Upper lobe of left lung (tissue), 6 donors: ENCODE data around the gene SLC49A3. TPM values are rescaled to one million over a fixed set of nuclear protein-coding genes. Genes with fewer than 3 reads are reported as not detected.
A peak's percentile ranks its signal among the peaks of the same experiment; 100 is the strongest.

Source experiments
- ATAC-seq, 2 donors: fragments of 200-7000 bp; cut with Tn5 transposase; one replicate each; pipeline ENCODE4 v1.9.1; 2022; ENCODE audit warnings: mild to moderate bottlenecking in 2 of 2, moderate library complexity in 2 of 2; ENCODE audit not compliant: low FRiP score in 2 of 2
- DNase-seq, 2 donors: peaks; one replicate each; pipeline ENCODE4 v3.0.0-alpha.2; 2019 to 2020
- H3K27ac ChIP-seq, 4 donors: fragments of 200-600 bp; sonication (generic); one replicate each; pipeline ENCODE4 v1.5.1; 2016 to 2019
- H3K27me3 ChIP-seq, 4 donors: fragments of 200-600 bp; sonication (generic); one replicate each; pipeline ENCODE4 v1.5.1; 2017 to 2019
- H3K36me3 ChIP-seq, 4 donors: fragments of 200-600 bp; sonication (generic); one replicate each; pipeline ENCODE4 v1.5.1; 2016 to 2019
- H3K4me1 ChIP-seq, 4 donors: fragments of 200-600 bp; sonication (generic); one replicate each; pipeline ENCODE4 v1.5.1; 2018 to 2019
- H3K4me3 ChIP-seq, 4 donors: fragments of 200-600 bp; sonication (generic); one replicate each; pipeline ENCODE4 v1.5.1; 2017 to 2019; ENCODE audit warnings: mild to moderate bottlenecking in 2 of 4, moderate library complexity in 1 of 4
- H3K9me3 ChIP-seq, 4 donors: fragments of 200-600 bp; sonication (generic); one replicate each; pipeline ENCODE4 v1.5.1; 2018 to 2019
- EP300 ChIP-seq, 4 donors: sonication (generic); formaldehyde crosslinking; IDR thresholded peaks; one replicate each; pipeline ENCODE4 v1.5.1; 2017; ENCODE audit warnings: antibody characterized with exemption in 4 of 4, control low read depth in 2 of 4
- POLR2A ChIP-seq, 4 donors: fragments of 450-650 bp; IDR thresholded peaks; one replicate each; pipeline ENCODE4 v1.5.1; 2016 to 2017; ENCODE audit warnings: antibody characterized with exemption in 4 of 4, mild to moderate bottlenecking in 2 of 4
- POLR2AphosphoS5 ChIP-seq, 2 donors: sonication (generic); formaldehyde crosslinking; IDR thresholded peaks; one replicate each; pipeline ENCODE4 v1.5.1; 2017; ENCODE audit warnings: antibody characterized with exemption in 2 of 2
- WGBS, 2 donors: methylation state at CpG; one replicate each; pipeline ENCODE4 v1.1.5; 2017 to 2018; 5-methylcytosine and 5-hydroxymethylcytosine counted together
- total RNA-seq, 6 donors: library from RNA; depleted of rRNA in 4 of 6; stranded (reverse); fragments of >200 nt in 4 of 6; gene quantifications; one replicate each; pipeline versions ENCODE4 v1.1.0 to v1.2.1, GENCODE V29; 2016 to 2021
- TF ChIP-seq, protein P1 (sequence below), 6 experiments: fragments of 450-650 bp in 4 of 6; fragments of 200-600 bp in 2 of 6; sonication (generic) in 2 of 6; IDR thresholded peaks; one replicate each; pipeline ENCODE4 v1.5.1; 2016 to 2019; ENCODE audit warnings: antibody characterized with exemption in 6 of 6
- donor health status: DM: no; HTN: no; CAD: no; lungs with moderate emphysema.
- donor health status: DM: no; HTN: yes; CAD: no; lungs with severe emphysema.

Gene SLC49A3
- total RNA-seq, 6 donors from 2014 or later: 12.2 to 65.0 (median 32.3) TPM

DNA sequence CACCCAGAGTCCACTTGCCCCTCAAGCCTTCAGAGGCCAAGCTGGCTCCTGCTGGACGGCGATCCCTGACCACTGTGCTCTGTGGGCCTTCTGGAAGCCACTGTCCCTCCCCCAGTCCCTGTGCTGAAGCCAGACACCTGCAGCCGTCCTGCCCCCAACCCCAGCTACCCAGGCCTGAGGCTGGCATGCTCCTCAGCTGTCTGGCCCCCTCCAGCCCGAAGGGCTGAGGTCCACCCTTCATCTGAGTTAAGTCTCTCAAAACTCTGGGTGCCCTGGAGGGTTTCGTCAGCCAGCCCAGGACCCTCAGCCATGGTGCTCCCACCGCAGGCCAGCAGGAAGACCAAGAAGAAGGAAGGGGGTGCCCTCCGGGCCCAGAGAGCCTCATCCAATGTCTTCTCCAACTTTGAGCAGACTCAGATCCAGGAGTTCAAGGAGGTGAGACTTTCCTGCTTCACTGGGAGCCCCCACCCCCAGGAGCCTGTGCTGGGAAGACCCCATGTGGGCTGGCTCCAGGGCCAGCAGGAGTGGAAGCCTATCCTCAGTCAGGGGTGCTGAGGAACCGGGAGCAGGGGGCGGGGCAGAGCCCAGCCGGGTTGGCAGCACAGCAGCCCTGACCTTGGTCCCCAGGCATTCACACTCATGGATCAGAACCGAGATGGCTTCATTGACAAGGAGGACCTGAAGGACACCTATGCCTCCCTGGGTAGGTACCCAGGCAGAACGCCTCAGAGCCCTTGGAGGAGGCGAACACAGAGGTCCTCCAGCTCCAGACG, 10.4 kb downstream of the SLC49A3 start:
- TF ChIP-seq EP300 (IDR thresholded peaks at IDR 0.05) (no peak), POLR2A (IDR thresholded peaks at IDR 0.05) (no peak), POLR2AphosphoS5 (IDR thresholded peaks at IDR 0.05) (no peak)
- TF ChIP-seq, protein P1, sequence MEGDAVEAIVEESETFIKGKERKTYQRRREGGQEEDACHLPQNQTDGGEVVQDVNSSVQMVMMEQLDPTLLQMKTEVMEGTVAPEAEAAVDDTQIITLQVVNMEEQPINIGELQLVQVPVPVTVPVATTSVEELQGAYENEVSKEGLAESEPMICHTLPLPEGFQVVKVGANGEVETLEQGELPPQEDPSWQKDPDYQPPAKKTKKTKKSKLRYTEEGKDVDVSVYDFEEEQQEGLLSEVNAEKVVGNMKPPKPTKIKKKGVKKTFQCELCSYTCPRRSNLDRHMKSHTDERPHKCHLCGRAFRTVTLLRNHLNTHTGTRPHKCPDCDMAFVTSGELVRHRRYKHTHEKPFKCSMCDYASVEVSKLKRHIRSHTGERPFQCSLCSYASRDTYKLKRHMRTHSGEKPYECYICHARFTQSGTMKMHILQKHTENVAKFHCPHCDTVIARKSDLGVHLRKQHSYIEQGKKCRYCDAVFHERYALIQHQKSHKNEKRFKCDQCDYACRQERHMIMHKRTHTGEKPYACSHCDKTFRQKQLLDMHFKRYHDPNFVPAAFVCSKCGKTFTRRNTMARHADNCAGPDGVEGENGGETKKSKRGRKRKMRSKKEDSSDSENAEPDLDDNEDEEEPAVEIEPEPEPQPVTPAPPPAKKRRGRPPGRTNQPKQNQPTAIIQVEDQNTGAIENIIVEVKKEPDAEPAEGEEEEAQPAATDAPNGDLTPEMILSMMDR (IDR thresholded peaks at IDR 0.05): no peak
- no peak overlapping the region for H3K27ac ChIP-seq
- H3K27me3 ChIP-seq: no peaks in the 10 kb centered on the region
- peaks cover 22 to 51% (median 28%) of the 10 kb centered on the region in 4 donors for H3K4me1 ChIP-seq
- H3K9me3 ChIP-seq: no peaks in the 10 kb centered on the region
- DNase-seq: peak in 1 of 2 donors; percentile 66
- no peak overlapping the region for H3K4me3 ChIP-seq
- WGBS, 2 donors: 79 to 93% methylated on average over 3 to 12 of the region's 14 CpGs
- no peak for ATAC-seq
- H3K36me3 ChIP-seq: no peaks in the 10 kb centered on the region

DNA sequence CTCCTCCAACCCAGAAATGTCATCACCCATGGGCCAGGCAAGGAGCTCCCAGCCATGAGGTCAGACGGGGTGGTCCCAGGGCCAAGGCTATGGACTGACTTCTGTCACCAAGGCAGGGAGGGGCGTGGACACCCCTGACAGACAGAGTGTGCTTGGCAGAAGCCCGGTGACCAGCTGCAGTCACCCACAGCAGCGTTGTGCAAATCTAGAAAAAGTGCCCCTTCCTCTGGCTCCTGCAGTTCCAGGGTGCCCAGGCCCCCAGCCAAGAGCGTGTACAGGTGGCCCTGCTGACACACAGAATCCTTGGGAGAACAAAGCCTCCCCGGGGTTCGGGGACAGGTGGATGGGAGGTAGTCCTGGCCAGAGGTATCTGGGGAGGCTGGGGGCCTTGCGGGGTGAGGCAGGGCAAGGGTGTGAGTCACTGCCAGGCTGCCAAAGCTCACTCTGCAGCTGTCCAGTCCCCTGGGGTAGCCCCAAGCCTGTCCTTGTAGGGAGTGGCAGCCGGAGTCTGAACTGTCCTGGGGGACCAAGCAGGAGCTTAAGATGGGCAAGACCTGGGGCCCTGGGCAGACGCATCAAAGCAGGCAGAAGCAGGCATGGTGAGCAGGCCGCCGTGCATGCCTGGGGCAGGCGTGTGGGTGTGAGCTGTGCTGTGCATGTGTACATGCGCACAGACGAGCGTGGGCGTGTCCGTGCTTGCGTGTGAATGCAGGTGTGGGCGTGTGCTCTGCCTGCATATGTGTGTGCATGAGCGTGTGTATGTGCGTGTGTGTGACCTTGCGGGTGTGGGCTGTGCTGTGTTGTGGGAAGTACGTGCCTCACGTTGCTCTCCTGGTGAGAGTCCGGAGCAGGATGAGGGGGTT, 11.3 kb downstream of the SLC49A3 start:
- WGBS, 2 donors: 68 to 74% methylated on average over 20 to 26 of the region's 26 CpGs
- Histone ChIP-seq H3K4me3 (no peak overlapping the region), H3K27ac (no peak overlapping the region), H3K36me3 (peaks cover 0 to 3% (median 1%) of the 10 kb centered on the region in 4 donors), H3K4me1 (peaks cover 25 to 52% (median 33%) of the 10 kb centered on the region in 4 donors), H3K9me3 (no peaks in the 10 kb centered on the region), H3K27me3 (no peaks in the 10 kb centered on the region)
- DNase-seq (peak in 1 of 2 donors; percentile 68), ATAC-seq (no peak)
- no peak for TF ChIP-seq POLR2A (IDR thresholded peaks at IDR 0.05)
- no peak for TF ChIP-seq POLR2AphosphoS5 (IDR thresholded peaks at IDR 0.05)
- TF ChIP-seq, protein P1 (IDR thresholded peaks at IDR 0.05): no peak
- no peak for TF ChIP-seq EP300 (IDR thresholded peaks at IDR 0.05)

DNA sequence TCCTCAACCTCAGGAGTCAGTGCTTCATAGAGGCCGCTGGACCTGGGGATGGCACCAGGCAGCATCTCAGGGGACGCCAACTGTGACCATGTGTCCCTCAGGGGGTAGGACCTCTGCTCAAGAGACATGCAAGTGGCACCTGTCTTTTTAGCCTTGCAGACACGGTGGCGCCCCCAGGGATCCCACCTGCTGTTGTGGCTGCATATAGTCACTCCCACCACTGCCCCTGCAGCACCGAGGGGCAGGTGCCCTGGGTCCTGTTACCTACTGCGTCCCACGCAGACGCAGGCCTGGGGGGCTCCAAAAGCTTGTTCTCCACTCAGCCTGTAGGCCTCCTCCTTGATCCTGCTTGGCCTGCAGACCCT, 12.1 kb downstream of the SLC49A3 start:
- H3K4me3 ChIP-seq: no peak overlapping the region
- ATAC-seq (no peak), DNase-seq (peak in 1 of 2 donors; percentile 50)
- H3K27me3 ChIP-seq: no peaks in the 10 kb centered on the region
- peaks cover 20 to 46% (median 31%) of the 10 kb centered on the region in 4 donors for H3K4me1 ChIP-seq
- H3K9me3 ChIP-seq: no peaks in the 10 kb centered on the region
- H3K27ac ChIP-seq: no peak overlapping the region
- H3K36me3 ChIP-seq: peaks cover 3 to 11% (median 9%) of the 10 kb centered on the region in 4 donors
- 87% methylated on average over 8 of the region's 8 CpGs; no CpG with 5 or more reads in 1 of the 2 donors for WGBS, 2 donors
- TF ChIP-seq POLR2A (IDR thresholded peaks at IDR 0.05) (no peak), EP300 (IDR thresholded peaks at IDR 0.05) (no peak), POLR2AphosphoS5 (IDR thresholded peaks at IDR 0.05) (no peak)
- TF ChIP-seq, protein P1 (IDR thresholded peaks at IDR 0.05): no peak

DNA sequence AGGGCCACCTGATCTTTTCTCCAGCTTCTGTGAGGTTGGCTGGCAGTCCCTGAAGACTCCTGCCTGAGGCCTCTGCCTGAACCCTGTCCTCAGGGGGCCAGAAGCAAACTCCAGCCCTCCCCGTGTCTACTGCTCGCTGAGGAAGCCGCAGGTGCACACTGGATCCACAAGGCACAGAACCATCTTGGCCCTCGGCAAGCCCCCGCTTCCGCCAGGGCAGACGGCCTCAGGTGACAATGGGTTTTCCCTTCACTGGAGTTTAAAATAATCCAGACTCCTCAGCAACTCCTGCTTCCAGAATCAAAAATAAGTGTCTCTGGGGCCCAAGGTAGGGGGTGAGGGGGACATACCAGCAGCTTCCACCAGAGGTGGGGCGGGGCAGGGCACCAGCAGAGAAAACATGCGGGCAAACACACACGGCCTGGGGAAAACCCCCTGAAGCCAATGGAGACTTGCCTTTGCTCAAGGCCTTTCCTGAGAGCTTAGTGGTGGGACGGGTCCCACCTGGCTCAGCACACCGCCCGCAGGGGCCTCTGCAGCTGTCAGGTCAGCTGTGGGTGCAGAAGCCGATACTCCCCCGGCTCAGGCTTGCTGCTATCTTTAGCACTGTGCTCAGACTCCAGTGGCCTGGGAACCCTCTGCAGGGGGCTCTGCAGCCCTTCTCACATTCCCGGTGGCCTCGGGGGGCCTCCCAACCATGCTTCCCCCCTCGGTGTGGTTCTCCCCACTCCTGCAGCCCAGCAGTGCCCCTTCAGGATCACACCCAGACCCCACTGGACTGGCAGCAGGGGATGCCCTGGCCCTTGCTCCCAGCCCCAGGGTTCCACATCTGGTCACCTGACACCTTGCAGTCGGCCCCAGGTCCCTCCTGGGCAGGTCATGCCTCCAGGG, 12.7 kb downstream of the SLC49A3 start:
- DNase-seq (peak in 1 of 2 donors; percentile 57), ATAC-seq (no peak)
- no peaks in the 10 kb centered on the region for H3K27me3 ChIP-seq
- TF ChIP-seq EP300 (IDR thresholded peaks at IDR 0.05) (no peak), POLR2A (IDR thresholded peaks at IDR 0.05) (no peak), POLR2AphosphoS5 (IDR thresholded peaks at IDR 0.05) (no peak)
- TF ChIP-seq, protein P1 (IDR thresholded peaks at IDR 0.05): no peak
- no peak overlapping the region for H3K4me3 ChIP-seq
- peaks cover 20 to 41% (median 29%) of the 10 kb centered on the region in 4 donors for H3K4me1 ChIP-seq
- peaks cover 3 to 17% (median 15%) of the 10 kb centered on the region in 4 donors for H3K36me3 ChIP-seq
- H3K27ac ChIP-seq: no peak overlapping the region
- WGBS, 2 donors: 75 to 77% methylated on average over 10 to 15 of the region's 19 CpGs
- no peaks in the 10 kb centered on the region for H3K9me3 ChIP-seq
